H9 (cell line): ENCODE measurements around the gene OSBPL2. TPM values are rescaled to one million over a fixed set of nuclear protein-coding genes. Genes with fewer than 3 reads are reported as not detected.

Experiments used
- DNase-seq: peaks from one replicate; pipeline ENCODE4 v3.0.0-alpha.2; 2017
- H2AFZ ChIP-seq: one replicate; pipeline ENCODE4 v1.6.1; 2013; ENCODE audit warnings: mild to moderate bottlenecking, low read length, control low read depth, moderate library complexity
- H2AK5ac ChIP-seq: 2 replicates; pipeline ENCODE4 v1.6.1; 2013; ENCODE audit warnings: low read length, control low read depth, mixed read lengths; ENCODE audit not compliant: insufficient read length
- H2BK120ac ChIP-seq: one replicate; pipeline ENCODE4 v1.6.1; 2013; ENCODE audit warnings: low read depth, mild to moderate bottlenecking, low read length, control low read depth, inconsistent platforms; ENCODE audit not compliant: poor library complexity, severe bottlenecking
- H2BK12ac ChIP-seq: 2 replicates; pipeline ENCODE4 v1.6.1; 2013; ENCODE audit warnings: low read length, control low read depth, mixed read lengths, low read depth; ENCODE audit not compliant: insufficient read length
- H2BK15ac ChIP-seq: 2 replicates; pipeline ENCODE4 v1.6.1; 2013; ENCODE audit warnings: low read depth, low read length, control low read depth
- H2BK20ac ChIP-seq: one replicate; pipeline ENCODE4 v1.6.1; 2013; ENCODE audit warnings: low read depth, mild to moderate bottlenecking, low read length, control low read depth, inconsistent platforms; ENCODE audit not compliant: poor library complexity, severe bottlenecking
- H2BK5ac ChIP-seq: 2 replicates; pipeline ENCODE4 v1.6.1; 2013; ENCODE audit warnings: low read length, control low read depth, mixed read lengths; ENCODE audit not compliant: insufficient read length
- H3K14ac ChIP-seq: 2 replicates; pipeline ENCODE4 v1.6.1; 2013; ENCODE audit warnings: low read length, control low read depth; ENCODE audit not compliant: insufficient read depth
- H3K18ac ChIP-seq: 2 replicates; pipeline ENCODE4 v1.6.1; 2013; ENCODE audit warnings: low read depth, mild to moderate bottlenecking, mixed read lengths, low read length, control low read depth; ENCODE audit not compliant: insufficient read length
- H3K23ac ChIP-seq: 2 replicates; pipeline ENCODE4 v1.6.1; 2013; ENCODE audit warnings: low read length, control low read depth, mixed read lengths, low read depth; ENCODE audit not compliant: insufficient read length
- H3K23me2 ChIP-seq: 2 replicates; pipeline ENCODE4 v1.6.1; 2013; ENCODE audit warnings: low read depth, mild to moderate bottlenecking, mixed read lengths, low read length, control low read depth; ENCODE audit not compliant: insufficient read length, poor library complexity, severe bottlenecking
- H3K27ac ChIP-seq: 2 replicates; pipeline ENCODE4 v1.5.1; 2013; ENCODE audit warnings: low read length, control low read depth, mixed read lengths, low read depth; ENCODE audit not compliant: insufficient read length
- H3K27me3 ChIP-seq: 2 replicates; pipeline ENCODE4 v1.6.1; 2013; ENCODE audit warnings: low read length, control low read depth, inconsistent platforms; ENCODE audit not compliant: insufficient read depth
- H3K4ac ChIP-seq: 2 replicates; pipeline ENCODE4 v1.6.1; 2013; ENCODE audit warnings: low read depth, mild to moderate bottlenecking, control low read depth, inconsistent platforms, low read length, moderate library complexity
- H3K4me1 ChIP-seq: 2 replicates; pipeline ENCODE4 v1.6.1; 2013; ENCODE audit warnings: low read length, control low read depth, inconsistent platforms; ENCODE audit not compliant: insufficient read depth
- H3K4me2 ChIP-seq: 2 replicates; pipeline ENCODE4 v1.6.1; 2013; ENCODE audit warnings: low read length, control low read depth, mixed read lengths; ENCODE audit not compliant: insufficient read length, insufficient read depth
- H3K56ac ChIP-seq: 2 replicates; pipeline ENCODE4 v1.6.1; 2013; ENCODE audit warnings: low read depth, mild to moderate bottlenecking, mixed read lengths, low read length, control low read depth; ENCODE audit not compliant: insufficient read length
- H3K79me1 ChIP-seq: 2 replicates; pipeline ENCODE4 v1.6.1; 2013; ENCODE audit warnings: low read depth, mild to moderate bottlenecking, moderate library complexity, low read length, control low read depth, inconsistent platforms; ENCODE audit not compliant: insufficient read depth, poor library complexity, severe bottlenecking
- H3K79me2 ChIP-seq: 2 replicates; pipeline ENCODE4 v1.6.1; 2013; ENCODE audit warnings: low read length, control low read depth, inconsistent platforms; ENCODE audit not compliant: insufficient read depth
- H3K9ac ChIP-seq: 2 replicates; pipeline ENCODE4 v1.6.1; 2013; ENCODE audit warnings: low read length, control low read depth, mixed read lengths; ENCODE audit not compliant: insufficient read length; ENCODE audit errors: extremely low read depth
- H3K9me3 ChIP-seq: one replicate; pipeline ENCODE4 v1.6.1; 2013; ENCODE audit warnings: low read depth, low read length, inconsistent platforms; ENCODE audit not compliant: control insufficient read depth
- H3T11ph ChIP-seq: one replicate; pipeline ENCODE4 v1.6.1; 2013; ENCODE audit warnings: mild to moderate bottlenecking, low read length, control low read depth, inconsistent platforms
- H4K20me1 ChIP-seq: one replicate; pipeline ENCODE4 v1.6.1; 2013; ENCODE audit not compliant: control insufficient read depth, insufficient read length, insufficient read depth
- H4K5ac ChIP-seq: 2 replicates; pipeline ENCODE4 v1.6.1; 2013; ENCODE audit warnings: low read depth, mild to moderate bottlenecking, mixed read lengths, low read length, control low read depth; ENCODE audit not compliant: insufficient read length
- H4K8ac ChIP-seq: replicated peaks from 2 replicates; pipeline ENCODE4 v1.6.1; 2013; ENCODE audit warnings: low read length, control low read depth, mixed read lengths, low read depth; ENCODE audit not compliant: insufficient read length
- H4K91ac ChIP-seq: 2 replicates; pipeline ENCODE4 v1.6.1; 2013; ENCODE audit warnings: low read depth, mild to moderate bottlenecking, moderate library complexity, mixed read lengths, low read length, control low read depth; ENCODE audit not compliant: insufficient read length
- H3K27ac Mint-ChIP-seq, 3 experiments: 2 replicates in 2 of 3; 3 replicates in 1 of 3; pipeline ENCODE4 v1.8.0; 2020 to 2021; ENCODE audit warnings: mixed read lengths in 3 of 3, mild to moderate bottlenecking in 1 of 3, moderate library complexity in 1 of 3
- H3K27me3 Mint-ChIP-seq: 2 replicates; pipeline ENCODE4 v1.8.0; 2021; ENCODE audit warnings: low read depth, mild to moderate bottlenecking, moderate library complexity, mixed read lengths
- H3K36me3 Mint-ChIP-seq, 3 experiments: 2 replicates in 2 of 3; 3 replicates in 1 of 3; pipeline ENCODE4 v1.8.0; 2020 to 2021; ENCODE audit warnings: low read depth in 3 of 3, mixed read lengths in 3 of 3; ENCODE audit not compliant: insufficient read depth in 1 of 3
- H3K4me1 Mint-ChIP-seq, 2 experiments: 2 replicates each; pipeline ENCODE4 v1.8.0; 2020; ENCODE audit warnings: mixed read lengths in 2 of 2
- H3K4me3 Mint-ChIP-seq, 2 experiments: 2 replicates in 1 of 2; 3 replicates in 1 of 2; pipeline ENCODE4 v1.8.0; 2020 to 2021; ENCODE audit warnings: mild to moderate bottlenecking in 2 of 2, mixed read lengths in 2 of 2, moderate library complexity in 1 of 2
- H3K9me3 Mint-ChIP-seq, 2 experiments: 2 replicates in 1 of 2; 3 replicates in 1 of 2; pipeline ENCODE4 v1.8.0; 2020; ENCODE audit warnings: mild to moderate bottlenecking in 2 of 2, mixed read lengths in 2 of 2, moderate library complexity in 1 of 2
- CTCF ChIP-seq: fragments of 200-600 bp; sonication (generic); conservative IDR thresholded peaks from 3 replicates; pipeline ENCODE4 v1.8.0; 2021; ENCODE audit warnings: antibody characterized with exemption, mild to moderate bottlenecking
- WGBS: extraction: QIAGEN DNeasy Blood & Tissue Kit; methylation state at CpG from one replicate; pipeline ENCODE4 v1.1.7; 2013; ENCODE audit warnings: missing lambda C conversion rate, low lambda C conversion rate, mixed read lengths; ENCODE audit not compliant: insufficient read length; ENCODE audit errors: extremely low coverage; 5-methylcytosine and 5-hydroxymethylcytosine counted together
- total RNA-seq: library from RNA; stranded (reverse); gene quantifications from 2 replicates; pipeline ENCODE4 v1.2.1, GENCODE V29; 2021

OSBPL2 gene
- total RNA-seq, 1 experiment from 2014 or later: 47.3 TPM

- no peak for TF ChIP-seq CTCF
- no peak overlapping the region for H2BK20ac ChIP-seq
- H3K14ac ChIP-seq: no peak overlapping the region
- no peaks in the 10 kb centered on the region for H3K23me2 ChIP-seq
- H3K27me3 Mint-ChIP-seq: no peaks in the 10 kb centered on the region; the same call in 1 of the 2 replicates
- H3K4me1 ChIP-seq: no peaks in the 10 kb centered on the region
- H2AFZ ChIP-seq: no peak overlapping the region
- no peak overlapping the region for H2AK5ac ChIP-seq
- H4K91ac ChIP-seq: no peak overlapping the region
- H3K27ac Mint-ChIP-seq: peak overlapping the region in 1 of 3 experiments; percentile 80; a peak in 1 of 7 replicates
- H3K27me3 ChIP-seq: no peaks in the 10 kb centered on the region
- H3K27ac ChIP-seq: no peak overlapping the region
- H3K9me3 Mint-ChIP-seq: no peaks in the 10 kb centered on the region
- H3K4me2 ChIP-seq: no peak overlapping the region
- H3K56ac ChIP-seq: no peak overlapping the region
- no peak overlapping the region for H4K8ac ChIP-seq
- H3K36me3 Mint-ChIP-seq: peaks cover 5 to 56% (median 47%) of the 10 kb centered on the region in 3 experiments; a peak in 6 of 7 replicates
- H4K5ac ChIP-seq: no peak overlapping the region
- H3K79me2 ChIP-seq: no peaks in the 10 kb centered on the region
- no peaks in the 10 kb centered on the region for H3K9me3 ChIP-seq
- no peak overlapping the region for H2BK5ac ChIP-seq
- no peak overlapping the region for H3K4ac ChIP-seq
- H2BK15ac ChIP-seq: no peak overlapping the region
- no peaks in the 10 kb centered on the region for H3K79me1 ChIP-seq
- no peak overlapping the region for H2BK120ac ChIP-seq
- no peak overlapping the region for H2BK12ac ChIP-seq
- no CpG with 5 or more reads among the region's 19 CpGs for WGBS
- no peak overlapping the region for H3K9ac ChIP-seq
- no peak overlapping the region for H3K4me3 Mint-ChIP-seq
- H3K23ac ChIP-seq: no peak overlapping the region
- H3K18ac ChIP-seq: no peak overlapping the region
- no peaks in the 10 kb centered on the region for H4K20me1 ChIP-seq
- no peaks in the 10 kb centered on the region for H3K4me1 Mint-ChIP-seq
- no peak for DNase-seq
- H3T11ph ChIP-seq: no peak overlapping the region
These were observed 93.0 kb downstream of the OSBPL2 start for GRCh38 chr20:62331347-62331746.
